Osteoblast (primary cell): ENCODE measurements around the gene MTA3. TPM values are rescaled to one million over a fixed set of nuclear protein-coding genes. Genes with fewer than 3 reads are reported as not detected.
"Not testable (repeated sequence)": the region's sequence is repeated elsewhere in the genome, so short reads cannot be mapped to it uniquely, and the experiment has no call there.

Experiments
- DNase-seq: peaks from one replicate; pipeline ENCODE4 v3.0.0; 2011; ENCODE audit warnings: low spot score, mixed read lengths; ENCODE audit not compliant: insufficient read length; ENCODE audit errors: missing footprints
- H2AFZ ChIP-seq: 2 replicates; pipeline ENCODE4 v1.6.0; 2011; ENCODE audit warnings: mild to moderate bottlenecking, low read length
- H3K27ac ChIP-seq: 2 replicates; pipeline ENCODE4 v1.5.1; 2011; ENCODE audit warnings: mild to moderate bottlenecking, low read depth, low read length, moderate library complexity
- H3K27me3 ChIP-seq: 2 replicates; pipeline ENCODE4 v1.6.0; 2012; ENCODE audit warnings: mild to moderate bottlenecking, control low read depth, inconsistent platforms, low read length, moderate library complexity; ENCODE audit not compliant: insufficient read depth
- H3K36me3 ChIP-seq: 2 replicates; pipeline ENCODE4 v1.5.1; 2011; ENCODE audit warnings: mild to moderate bottlenecking, low read length, control low read depth, moderate library complexity; ENCODE audit not compliant: insufficient read depth
- H3K4me1 ChIP-seq: 2 replicates; pipeline ENCODE4 v1.5.1; 2011; ENCODE audit warnings: mild to moderate bottlenecking, low read length, control low read depth, moderate library complexity; ENCODE audit not compliant: insufficient read depth
- H3K4me2 ChIP-seq: 2 replicates; pipeline ENCODE4 v1.6.0; 2011; ENCODE audit warnings: mild to moderate bottlenecking, low read length; ENCODE audit not compliant: insufficient read depth
- H3K4me3 ChIP-seq: fragments of 200-600 bp; sonication (generic); 3 replicates; pipeline ENCODE4 v1.5.1; 2012; ENCODE audit warnings: mild to moderate bottlenecking, low read length, inconsistent platforms; ENCODE audit not compliant: insufficient read depth
- H3K79me2 ChIP-seq: 2 replicates; pipeline ENCODE4 v1.6.0; 2012; ENCODE audit warnings: mild to moderate bottlenecking, low read length, control low read depth, inconsistent platforms; ENCODE audit not compliant: insufficient read depth
- H3K9me3 ChIP-seq: 2 replicates; pipeline ENCODE4 v1.5.1; 2011; ENCODE audit warnings: low read depth, low read length, control low read depth
- H4K20me1 ChIP-seq: 2 replicates; pipeline ENCODE4 v1.6.0; 2012; ENCODE audit warnings: mild to moderate bottlenecking, low read length, control low read depth; ENCODE audit not compliant: insufficient read depth
- CTCF ChIP-seq: IDR thresholded peaks from 2 replicates; pipeline ENCODE4 v1.5.1; 2011; ENCODE audit warnings: mild to moderate bottlenecking, low read depth, low read length, moderate library complexity; ENCODE audit errors: extremely low read depth
- total RNA-seq: library from RNA; depleted of rRNA; stranded (reverse); fragments of >200 nt; gene quantifications from 2 replicates; pipeline ENCODE4 v1.2.3, GENCODE V29; 2012

MTA3 gene
- total RNA-seq, 1 donor: 29.3 TPM

- Histone ChIP-seq H3K4me3 (no peak overlapping the region), H3K4me2 (peak overlapping the region; percentile 44), H3K79me2 (peaks cover 5% of the 10 kb centered on the region), H3K36me3 (no peaks in the 10 kb centered on the region), H2AFZ (no peak overlapping the region), H3K4me1 (peaks cover 21% of the 10 kb centered on the region), H3K27ac (peak overlapping the region; percentile 70), H3K9me3 (no peaks in the 10 kb centered on the region), H3K27me3 (no peaks in the 10 kb centered on the region), H4K20me1 (peaks cover 9% of the 10 kb centered on the region)
- DNase-seq: peak; percentile 91
- TF ChIP-seq CTCF: no peak
Observed at GRCh38 chr2:42618972-42619371, 50.5 kb downstream of the MTA3 start.

- not testable (repeated sequence) for DNase-seq, H3K9me3 ChIP-seq, H3K27ac ChIP-seq, H4K20me1 ChIP-seq, H3K4me2 ChIP-seq, H3K27me3 ChIP-seq, H3K79me2 ChIP-seq, H3K4me3 ChIP-seq, H2AFZ ChIP-seq, H3K36me3 ChIP-seq
- peaks cover 21% of the 10 kb centered on the region for H3K4me1 ChIP-seq
Observed at GRCh38 chr2:42621626-42622025, 53.2 kb downstream of the MTA3 start.

GRCh38 chr2:42622943-42623676 lies 54.7 kb downstream of the MTA3 start:
- H4K20me1 ChIP-seq: peaks cover 9% of the 10 kb centered on the region
- H3K27me3 ChIP-seq: no peaks in the 10 kb centered on the region
- H3K4me3 ChIP-seq: no peak overlapping the region
- H3K36me3 ChIP-seq: no peaks in the 10 kb centered on the region
- TF ChIP-seq CTCF: no peak
- peaks cover 17% of the 10 kb centered on the region for H3K4me1 ChIP-seq
- H2AFZ ChIP-seq: no peak overlapping the region
- DNase-seq: no peak
- H3K27ac ChIP-seq: no peak overlapping the region
- H3K4me2 ChIP-seq: no peak overlapping the region
- H3K9me3 ChIP-seq: no peaks in the 10 kb centered on the region
- H3K79me2 ChIP-seq: peaks cover 5% of the 10 kb centered on the region

- no peak overlapping the region for H2AFZ ChIP-seq
- H3K79me2 ChIP-seq: peaks cover 5% of the 10 kb centered on the region
- no peaks in the 10 kb centered on the region for H3K9me3 ChIP-seq
- no peak for TF ChIP-seq CTCF
- no peaks in the 10 kb centered on the region for H3K36me3 ChIP-seq
- no peak for DNase-seq
- no peak overlapping the region for H3K4me2 ChIP-seq
- no peak overlapping the region for H3K27ac ChIP-seq
- H3K4me1 ChIP-seq: peaks cover 7% of the 10 kb centered on the region
- peaks cover 9% of the 10 kb centered on the region for H4K20me1 ChIP-seq
- no peaks in the 10 kb centered on the region for H3K27me3 ChIP-seq
- no peak overlapping the region for H3K4me3 ChIP-seq
Observed at GRCh38 chr2:42624047-42624446, 55.6 kb downstream of the MTA3 start.

- peaks cover 11% of the 10 kb centered on the region for H4K20me1 ChIP-seq
- H3K4me3 ChIP-seq, H3K36me3 ChIP-seq, H3K27me3 ChIP-seq, H3K4me1 ChIP-seq, H3K79me2 ChIP-seq, H2AFZ ChIP-seq, H3K9me3 ChIP-seq, H3K27ac ChIP-seq, DNase-seq, H3K4me2 ChIP-seq: not testable (repeated sequence)
Observed at GRCh38 chr2:42628024-42628423, 59.6 kb downstream of the MTA3 start.
